ENCODE results near the gene DIO1. TPM values are rescaled to one million over a fixed set of nuclear protein-coding genes. Genes with fewer than 3 reads are reported as not detected.
A peak's percentile ranks its signal among the peaks of the same experiment; 100 is the strongest.

DIO1 gene
- total RNA-seq, 2 donors from 2014 or later, result not detected

- DNase-seq (ENCODE audit: low spot score), result no peak
- H3K27me3 ChIP-seq (replicated peaks; ENCODE audit: insufficient read depth), result no peaks in the 10 kb centered on the region
- no peaks in the 10 kb centered on the region for H3K36me3 ChIP-seq
- no peak for TF ChIP-seq CTCF (IDR thresholded peaks at IDR 0.05)
- H3K4me1 ChIP-seq (ENCODE audit: control insufficient read depth in 1 of 2, low read depth in 2 of 2), result peaks cover 13 to 36% of the 10 kb centered on the region in 2 donors
- no peak overlapping the region for H3K4me3 ChIP-seq
- ATAC-seq (ENCODE audit: insufficient number of reproducible peaks, low FRiP score, low read depth), result no peak
- H3K27ac ChIP-seq, result no peak overlapping the region
- H3K9me3 ChIP-seq, result no peaks in the 10 kb centered on the region
These were observed 48.4 kb downstream of the DIO1 start for GRCh38 chr1:53942127-53942957.

GRCh38 chr1:53943090-53943489 is 49.1 kb downstream of the DIO1 start:
- TF ChIP-seq CTCF (IDR thresholded peaks at IDR 0.05), result no peak
- H3K9me3 ChIP-seq, result no peaks in the 10 kb centered on the region
- H3K4me1 ChIP-seq (ENCODE audit: control insufficient read depth in 1 of 2, low read depth in 2 of 2), result peaks cover 13 to 40% of the 10 kb centered on the region in 2 donors
- H3K36me3 ChIP-seq, result no peaks in the 10 kb centered on the region
- no peak for ATAC-seq (ENCODE audit: insufficient number of reproducible peaks, low FRiP score, low read depth)
- no peak for DNase-seq (ENCODE audit: low spot score)
- H3K27ac ChIP-seq, result no peak overlapping the region
- no peaks in the 10 kb centered on the region for H3K27me3 ChIP-seq (replicated peaks; ENCODE audit: insufficient read depth)
- H3K4me3 ChIP-seq, result no peak overlapping the region

- Histone ChIP-seq H3K36me3 (no peaks in the 10 kb centered on the region), H3K4me1 (ENCODE audit: control insufficient read depth in 1 of 2, low read depth in 2 of 2) (peaks cover 15 to 44% of the 10 kb centered on the region in 2 donors), H3K27ac (no peak overlapping the region), H3K27me3 (replicated peaks; ENCODE audit: insufficient read depth) (no peaks in the 10 kb centered on the region), H3K9me3 (no peaks in the 10 kb centered on the region), H3K4me3 (no peak overlapping the region)
- no peak for DNase-seq (ENCODE audit: low spot score)
- no peak for TF ChIP-seq CTCF (IDR thresholded peaks at IDR 0.05)
- ATAC-seq (ENCODE audit: insufficient number of reproducible peaks, low FRiP score, low read depth), result no peak
These were observed 49.6 kb downstream of the DIO1 start for GRCh38 chr1:53943490-53944043.

- Histone ChIP-seq H3K4me3 (peak overlapping the region; percentile 96), H3K9me3 (no peaks in the 10 kb centered on the region), H3K4me1 (ENCODE audit: control insufficient read depth in 1 of 2, low read depth in 2 of 2) (peaks cover 15 to 46% of the 10 kb centered on the region in 2 donors), H3K27ac (peak overlapping the region; percentile 83 to 88), H3K36me3 (no peaks in the 10 kb centered on the region), H3K27me3 (replicated peaks; ENCODE audit: insufficient read depth) (no peaks in the 10 kb centered on the region)
- ATAC-seq (ENCODE audit: insufficient number of reproducible peaks, low FRiP score, low read depth) (no peak), DNase-seq (ENCODE audit: low spot score) (no peak)
- no peak for TF ChIP-seq CTCF (IDR thresholded peaks at IDR 0.05)
These were observed 50.6 kb downstream of the DIO1 start for GRCh38 chr1:53944469-53945182.

GRCh38 chr1:53945183-53945432 is 51.1 kb downstream of the DIO1 start:
- Histone ChIP-seq H3K4me1 (ENCODE audit: control insufficient read depth in 1 of 2, low read depth in 2 of 2) (peaks cover 15 to 48% of the 10 kb centered on the region in 2 donors), H3K36me3 (no peaks in the 10 kb centered on the region), H3K9me3 (no peaks in the 10 kb centered on the region), H3K27me3 (replicated peaks; ENCODE audit: insufficient read depth) (no peaks in the 10 kb centered on the region), H3K4me3 (peak overlapping the region; percentile 96), H3K27ac (peak overlapping the region; percentile 83 to 88)
- ATAC-seq (ENCODE audit: insufficient number of reproducible peaks, low FRiP score, low read depth), result no peak
- TF ChIP-seq CTCF (IDR thresholded peaks at IDR 0.05), result no peak
- no peak for DNase-seq (ENCODE audit: low spot score)

Data from thoracic aorta (tissue), 2 donors.